ENCODE data around the gene GALNTL6.

Gene GALNTL6

GRCh38 chr4:171814545-171814944 is 1.3 kb downstream of the GALNTL6 start:
- no peaks in the 10 kb centered on the region for H3K9me3 ChIP-seq (ENCODE audit: control insufficient read depth in 2 of 2, low read length in 2 of 2)
- H3K4me3 ChIP-seq (ENCODE audit: low read length in 2 of 2): no peak overlapping the region
- no peak overlapping the region for H3K9ac ChIP-seq (ENCODE audit: low read length in 2 of 2)
- H3K27me3 ChIP-seq (ENCODE audit: control insufficient read depth in 1 of 2, insufficient read depth in 2 of 2, low read length in 2 of 2): peaks cover 15 to 20% of the 10 kb centered on the region in 2 donors
- no peaks in the 10 kb centered on the region for H3K36me3 ChIP-seq (ENCODE audit: control insufficient read depth in 2 of 2, insufficient read depth in 2 of 2, low read length in 2 of 2)
- H3K27ac ChIP-seq (ENCODE audit: low read length): no peak overlapping the region
- peaks cover 7% of the 10 kb centered on the region for H3K4me1 ChIP-seq (ENCODE audit: control insufficient read depth, insufficient read depth, low read length)

- no peak overlapping the region for H3K27ac ChIP-seq (ENCODE audit: low read length)
- H3K36me3 ChIP-seq (ENCODE audit: control insufficient read depth in 2 of 2, insufficient read depth in 2 of 2, low read length in 2 of 2): no peaks in the 10 kb centered on the region
- peaks cover 7% of the 10 kb centered on the region for H3K4me1 ChIP-seq (ENCODE audit: control insufficient read depth, insufficient read depth, low read length)
- H3K27me3 ChIP-seq (ENCODE audit: control insufficient read depth in 1 of 2, insufficient read depth in 2 of 2, low read length in 2 of 2): peaks cover 14 to 20% of the 10 kb centered on the region in 2 donors
- H3K4me3 ChIP-seq (ENCODE audit: low read length in 2 of 2): no peak overlapping the region
- no peak overlapping the region for H3K9ac ChIP-seq (ENCODE audit: low read length in 2 of 2)
- H3K9me3 ChIP-seq (ENCODE audit: control insufficient read depth in 2 of 2, low read length in 2 of 2): no peaks in the 10 kb centered on the region
These were observed 3.8 kb downstream of the GALNTL6 start for GRCh38 chr4:171817026-171817425.

GRCh38 chr4:171834640-171835039 is 21.4 kb downstream of the GALNTL6 start:
- Histone ChIP-seq H3K27ac (ENCODE audit: low read length) (no peak overlapping the region), H3K4me1 (ENCODE audit: control insufficient read depth, insufficient read depth, low read length) (no peaks in the 10 kb centered on the region), H3K27me3 (ENCODE audit: control insufficient read depth in 1 of 2, insufficient read depth in 2 of 2, low read length in 2 of 2) (no peaks in the 10 kb centered on the region), H3K4me3 (ENCODE audit: low read length in 2 of 2) (no peak overlapping the region), H3K9ac (ENCODE audit: low read length in 2 of 2) (no peak overlapping the region), H3K36me3 (ENCODE audit: control insufficient read depth in 2 of 2, insufficient read depth in 2 of 2, low read length in 2 of 2) (no peaks in the 10 kb centered on the region), H3K9me3 (ENCODE audit: control insufficient read depth in 2 of 2, low read length in 2 of 2) (no peaks in the 10 kb centered on the region)

GRCh38 chr4:171843456-171843855 is 30.3 kb downstream of the GALNTL6 start:
- Histone ChIP-seq H3K27me3 (ENCODE audit: control insufficient read depth in 1 of 2, insufficient read depth in 2 of 2, low read length in 2 of 2) (no peaks in the 10 kb centered on the region), H3K9me3 (ENCODE audit: control insufficient read depth in 2 of 2, low read length in 2 of 2) (no peaks in the 10 kb centered on the region), H3K9ac (ENCODE audit: low read length in 2 of 2) (no peak overlapping the region), H3K4me3 (ENCODE audit: low read length in 2 of 2) (no peak overlapping the region), H3K27ac (ENCODE audit: low read length) (no peak overlapping the region), H3K36me3 (ENCODE audit: control insufficient read depth in 2 of 2, insufficient read depth in 2 of 2, low read length in 2 of 2) (no peaks in the 10 kb centered on the region), H3K4me1 (ENCODE audit: control insufficient read depth, insufficient read depth, low read length) (no peaks in the 10 kb centered on the region)

- no peaks in the 10 kb centered on the region for H3K9me3 ChIP-seq (ENCODE audit: control insufficient read depth in 2 of 2, low read length in 2 of 2)
- no peak overlapping the region for H3K4me3 ChIP-seq (ENCODE audit: low read length in 2 of 2)
- H3K27me3 ChIP-seq (ENCODE audit: control insufficient read depth in 1 of 2, insufficient read depth in 2 of 2, low read length in 2 of 2): no peaks in the 10 kb centered on the region
- H3K36me3 ChIP-seq (ENCODE audit: control insufficient read depth in 2 of 2, insufficient read depth in 2 of 2, low read length in 2 of 2): no peaks in the 10 kb centered on the region
- no peak overlapping the region for H3K27ac ChIP-seq (ENCODE audit: low read length)
- H3K4me1 ChIP-seq (ENCODE audit: control insufficient read depth, insufficient read depth, low read length): no peaks in the 10 kb centered on the region
- H3K9ac ChIP-seq (ENCODE audit: low read length in 2 of 2): no peak overlapping the region
These were observed 33.0 kb downstream of the GALNTL6 start for GRCh38 chr4:171846232-171846631.

GRCh38 chr4:171846893-171847292 is 33.7 kb downstream of the GALNTL6 start:
- H3K36me3 ChIP-seq (ENCODE audit: control insufficient read depth in 2 of 2, insufficient read depth in 2 of 2, low read length in 2 of 2): no peaks in the 10 kb centered on the region

GRCh38 chr4:171847751-171848150 is 34.5 kb downstream of the GALNTL6 start:
- Histone ChIP-seq H3K9ac (ENCODE audit: low read length in 2 of 2) (no peak overlapping the region), H3K4me1 (ENCODE audit: control insufficient read depth, insufficient read depth, low read length) (no peaks in the 10 kb centered on the region), H3K4me3 (ENCODE audit: low read length in 2 of 2) (no peak overlapping the region)

More at GRCh38 chr4:171846893-171847292, 33.7 kb downstream of the GALNTL6 start:
- no peak overlapping the region for H3K4me3 ChIP-seq (ENCODE audit: low read length in 2 of 2)
- no peaks in the 10 kb centered on the region for H3K4me1 ChIP-seq (ENCODE audit: control insufficient read depth, insufficient read depth, low read length)
- H3K27me3 ChIP-seq (ENCODE audit: control insufficient read depth in 1 of 2, insufficient read depth in 2 of 2, low read length in 2 of 2): no peaks in the 10 kb centered on the region
- H3K9me3 ChIP-seq (ENCODE audit: control insufficient read depth in 2 of 2, low read length in 2 of 2): no peaks in the 10 kb centered on the region
- no peak overlapping the region for H3K9ac ChIP-seq (ENCODE audit: low read length in 2 of 2)
- no peak overlapping the region for H3K27ac ChIP-seq (ENCODE audit: low read length)

GRCh38 chr4:171849686-171850222 is 36.5 kb downstream of the GALNTL6 start:
- Histone ChIP-seq H3K27ac (ENCODE audit: low read length) (no peak overlapping the region), H3K36me3 (ENCODE audit: control insufficient read depth in 2 of 2, insufficient read depth in 2 of 2, low read length in 2 of 2) (no peaks in the 10 kb centered on the region)

More at GRCh38 chr4:171847751-171848150, 34.5 kb downstream of the GALNTL6 start:
- Histone ChIP-seq H3K36me3 (ENCODE audit: control insufficient read depth in 2 of 2, insufficient read depth in 2 of 2, low read length in 2 of 2) (no peaks in the 10 kb centered on the region), H3K9me3 (ENCODE audit: control insufficient read depth in 2 of 2, low read length in 2 of 2) (no peaks in the 10 kb centered on the region), H3K27ac (ENCODE audit: low read length) (no peak overlapping the region), H3K27me3 (ENCODE audit: control insufficient read depth in 1 of 2, insufficient read depth in 2 of 2, low read length in 2 of 2) (no peaks in the 10 kb centered on the region)

GRCh38 chr4:171851295-171851694 is 38.1 kb downstream of the GALNTL6 start:
- Histone ChIP-seq H3K27ac (ENCODE audit: low read length) (no peak overlapping the region), H3K36me3 (ENCODE audit: control insufficient read depth in 2 of 2, insufficient read depth in 2 of 2, low read length in 2 of 2) (no peaks in the 10 kb centered on the region), H3K4me3 (ENCODE audit: low read length in 2 of 2) (no peak overlapping the region), H3K9ac (ENCODE audit: low read length in 2 of 2) (no peak overlapping the region), H3K27me3 (ENCODE audit: control insufficient read depth in 1 of 2, insufficient read depth in 2 of 2, low read length in 2 of 2) (no peaks in the 10 kb centered on the region), H3K9me3 (ENCODE audit: control insufficient read depth in 2 of 2, low read length in 2 of 2) (no peaks in the 10 kb centered on the region), H3K4me1 (ENCODE audit: control insufficient read depth, insufficient read depth, low read length) (no peaks in the 10 kb centered on the region)

More at GRCh38 chr4:171849686-171850222, 36.5 kb downstream of the GALNTL6 start:
- Histone ChIP-seq H3K9me3 (ENCODE audit: control insufficient read depth in 2 of 2, low read length in 2 of 2) (no peaks in the 10 kb centered on the region), H3K27me3 (ENCODE audit: control insufficient read depth in 1 of 2, insufficient read depth in 2 of 2, low read length in 2 of 2) (no peaks in the 10 kb centered on the region), H3K4me3 (ENCODE audit: low read length in 2 of 2) (no peak overlapping the region), H3K9ac (ENCODE audit: low read length in 2 of 2) (no peak overlapping the region), H3K4me1 (ENCODE audit: control insufficient read depth, insufficient read depth, low read length) (no peaks in the 10 kb centered on the region)

- Histone ChIP-seq H3K9me3 (ENCODE audit: control insufficient read depth in 2 of 2, low read length in 2 of 2) (no peaks in the 10 kb centered on the region), H3K27me3 (ENCODE audit: control insufficient read depth in 1 of 2, insufficient read depth in 2 of 2, low read length in 2 of 2) (no peaks in the 10 kb centered on the region), H3K27ac (ENCODE audit: low read length) (no peak overlapping the region), H3K9ac (ENCODE audit: low read length in 2 of 2) (no peak overlapping the region), H3K4me3 (ENCODE audit: low read length in 2 of 2) (no peak overlapping the region), H3K36me3 (ENCODE audit: control insufficient read depth in 2 of 2, insufficient read depth in 2 of 2, low read length in 2 of 2) (no peaks in the 10 kb centered on the region), H3K4me1 (ENCODE audit: control insufficient read depth, insufficient read depth, low read length) (no peaks in the 10 kb centered on the region)
These were observed 44.3 kb downstream of the GALNTL6 start for GRCh38 chr4:171857302-171858012.

- no peak overlapping the region for H3K27ac ChIP-seq (ENCODE audit: low read length)
- no peaks in the 10 kb centered on the region for H3K36me3 ChIP-seq (ENCODE audit: control insufficient read depth in 2 of 2, insufficient read depth in 2 of 2, low read length in 2 of 2)
- H3K9ac ChIP-seq (ENCODE audit: low read length in 2 of 2): no peak overlapping the region
- H3K4me3 ChIP-seq (ENCODE audit: low read length in 2 of 2): no peak overlapping the region
- no peaks in the 10 kb centered on the region for H3K9me3 ChIP-seq (ENCODE audit: control insufficient read depth in 2 of 2, low read length in 2 of 2)
- no peaks in the 10 kb centered on the region for H3K4me1 ChIP-seq (ENCODE audit: control insufficient read depth, insufficient read depth, low read length)
- H3K27me3 ChIP-seq (ENCODE audit: control insufficient read depth in 1 of 2, insufficient read depth in 2 of 2, low read length in 2 of 2): no peaks in the 10 kb centered on the region
These were observed 62.1 kb downstream of the GALNTL6 start for GRCh38 chr4:171875291-171875690.
